Esophagus squamous epithelium (tissue), 5 donors: Measurements from ENCODE around the gene NARS2. TPM values are rescaled to one million over a fixed set of nuclear protein-coding genes. Genes with fewer than 3 reads are reported as not detected.
A peak's percentile ranks its signal among the peaks of the same experiment; 100 is the strongest.

ENCODE experiments used
- DNase-seq: peaks from one replicate; lab custom pipeline; 2025; lab: John Stamatoyannopoulos, UW
- H3K27ac ChIP-seq, 4 donors: fragments of 200-600 bp; sonication (generic); one replicate each; pipeline ENCODE4 v1.5.1; 2016 to 2019; ENCODE audit warnings: mild to moderate bottlenecking in 1 of 4
- H3K27me3 ChIP-seq, 4 donors: fragments of 200-600 bp; sonication (generic); 1 replicate in 3 of 4; 2 replicates in 1 of 4; pipeline versions ENCODE4 v1.5.1 to v1.6.0; 2017 to 2021; ENCODE audit warnings: antibody characterized with exemption in 1 of 4
- H3K36me3 ChIP-seq, 3 donors: fragments of 200-600 bp; sonication (generic); one replicate each; pipeline ENCODE4 v1.5.1; 2016 to 2019
- H3K4me1 ChIP-seq, 3 donors: fragments of 200-600 bp; sonication (generic); one replicate each; pipeline ENCODE4 v1.5.1; 2017 to 2019
- H3K4me3 ChIP-seq, 4 donors: fragments of 200-600 bp; sonication (generic); 1 replicate in 3 of 4; 2 replicates in 1 of 4; pipeline ENCODE4 v1.5.1; 2016 to 2019; ENCODE audit warnings: mild to moderate bottlenecking in 2 of 4, moderate library complexity in 1 of 4
- H3K9me3 ChIP-seq, 3 donors: fragments of 200-600 bp; sonication (generic); one replicate each; pipeline ENCODE4 v1.5.1; 2016 to 2019
- POLR2A ChIP-seq, 4 donors: fragments of 450-650 bp; IDR thresholded peaks; one replicate each; pipeline ENCODE4 v1.6.1; 2017; ENCODE audit warnings: antibody characterized with exemption in 4 of 4, mild to moderate bottlenecking in 4 of 4, moderate library complexity in 3 of 4
- WGBS, 2 donors: methylation state at CpG; one replicate each; pipeline ENCODE4 v1.1.5; 2018; 5-methylcytosine and 5-hydroxymethylcytosine counted together
- intact Hi-C: fragments of 100-400 bp; cut with DNase I; formaldehyde crosslinking; loops from one replicate; pipeline ENCODE4 v1.15.0; 2022
- total RNA-seq, 4 donors: library from RNA; depleted of rRNA; stranded (reverse); fragments of >200 nt; gene quantifications; one replicate each; pipeline ENCODE4 v1.1.0, GENCODE V29; 2016
- TF ChIP-seq, protein P1 (sequence below), 6 experiments: fragments of 450-650 bp in 4 of 6; fragments of 200-600 bp in 2 of 6; sonication (generic) in 2 of 6; IDR thresholded peaks; one replicate each; pipeline ENCODE4 v1.5.1; 2016 to 2019; ENCODE audit warnings: antibody characterized with exemption in 6 of 6, mild to moderate bottlenecking in 4 of 6, moderate library complexity in 4 of 6
- donor health status: DM: yes; HTN: yes; CAD: no.

Gene NARS2
- total RNA-seq, 4 donors from 2014 or later: 9.4 to 15.7 (median 13.6) TPM

DNA sequence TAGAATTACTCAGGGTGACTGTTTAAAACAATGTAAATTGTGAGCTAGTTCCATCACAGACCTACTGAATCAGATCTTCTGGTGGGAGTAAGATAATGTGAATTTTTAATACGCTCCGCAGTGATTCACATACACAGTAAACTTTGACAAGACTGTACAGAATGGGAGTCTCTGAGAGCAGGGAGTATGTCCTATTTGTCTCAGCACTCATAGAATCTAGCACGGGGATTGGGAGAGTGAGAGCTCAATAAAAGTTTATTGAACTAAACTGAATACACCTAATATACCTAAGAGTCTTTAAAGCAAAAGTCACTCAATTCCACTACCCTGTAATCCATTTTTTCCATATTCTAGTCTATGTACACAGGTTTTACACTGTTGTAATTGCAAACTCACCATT is 145.9 kb downstream of the NARS2 start:
- peaks cover 0 to 45% (median 6%) of the 10 kb centered on the region in 3 donors for H3K4me1 ChIP-seq
- no peak overlapping the region for H3K27ac ChIP-seq
- TF ChIP-seq, protein P1, sequence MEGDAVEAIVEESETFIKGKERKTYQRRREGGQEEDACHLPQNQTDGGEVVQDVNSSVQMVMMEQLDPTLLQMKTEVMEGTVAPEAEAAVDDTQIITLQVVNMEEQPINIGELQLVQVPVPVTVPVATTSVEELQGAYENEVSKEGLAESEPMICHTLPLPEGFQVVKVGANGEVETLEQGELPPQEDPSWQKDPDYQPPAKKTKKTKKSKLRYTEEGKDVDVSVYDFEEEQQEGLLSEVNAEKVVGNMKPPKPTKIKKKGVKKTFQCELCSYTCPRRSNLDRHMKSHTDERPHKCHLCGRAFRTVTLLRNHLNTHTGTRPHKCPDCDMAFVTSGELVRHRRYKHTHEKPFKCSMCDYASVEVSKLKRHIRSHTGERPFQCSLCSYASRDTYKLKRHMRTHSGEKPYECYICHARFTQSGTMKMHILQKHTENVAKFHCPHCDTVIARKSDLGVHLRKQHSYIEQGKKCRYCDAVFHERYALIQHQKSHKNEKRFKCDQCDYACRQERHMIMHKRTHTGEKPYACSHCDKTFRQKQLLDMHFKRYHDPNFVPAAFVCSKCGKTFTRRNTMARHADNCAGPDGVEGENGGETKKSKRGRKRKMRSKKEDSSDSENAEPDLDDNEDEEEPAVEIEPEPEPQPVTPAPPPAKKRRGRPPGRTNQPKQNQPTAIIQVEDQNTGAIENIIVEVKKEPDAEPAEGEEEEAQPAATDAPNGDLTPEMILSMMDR (IDR thresholded peaks at IDR 0.05): no peak
- no peak for TF ChIP-seq POLR2A (IDR thresholded peaks at IDR 0.05)
- intact Hi-C loops: no loop called here
- no peak overlapping the region for H3K4me3 ChIP-seq
- H3K9me3 ChIP-seq: no peaks in the 10 kb centered on the region
- WGBS, 2 donors: 90% methylated on average over 3 of the region's 3 CpGs
- H3K36me3 ChIP-seq: no peaks in the 10 kb centered on the region
- DNase-seq: no peak
- no peaks in the 10 kb centered on the region for H3K27me3 ChIP-seq

DNA sequence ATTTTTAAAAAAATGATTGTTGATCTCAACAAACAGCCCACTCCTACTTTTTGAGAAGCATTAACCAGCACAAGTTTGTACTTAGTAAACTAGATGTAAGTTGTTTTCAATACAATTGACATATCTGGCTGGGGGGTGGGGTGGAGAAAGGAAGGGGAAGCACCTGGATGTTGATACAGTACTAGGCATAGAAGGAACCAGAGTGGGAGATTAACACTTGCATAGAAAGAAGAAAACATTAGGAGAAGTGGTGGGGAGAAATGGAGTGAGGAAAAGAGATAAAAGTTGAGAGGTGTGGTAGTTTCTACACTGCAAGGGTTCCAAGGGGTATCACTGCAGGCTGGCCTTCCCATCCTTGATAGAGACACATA is 146.4 kb downstream of the NARS2 start:
- Histone ChIP-seq H3K27ac (peak overlapping the region; percentile 3 to 68 (median 20)), H3K36me3 (no peaks in the 10 kb centered on the region), H3K4me1 (peaks cover 0 to 40% (median 6%) of the 10 kb centered on the region in 3 donors), H3K4me3 (no peak overlapping the region), H3K27me3 (no peaks in the 10 kb centered on the region), H3K9me3 (no peaks in the 10 kb centered on the region)
- intact Hi-C loops: no loop called here
- TF ChIP-seq POLR2A (IDR thresholded peaks at IDR 0.05): no peak
- TF ChIP-seq, protein P1 (IDR thresholded peaks at IDR 0.05): no peak
- no peak for DNase-seq

DNA sequence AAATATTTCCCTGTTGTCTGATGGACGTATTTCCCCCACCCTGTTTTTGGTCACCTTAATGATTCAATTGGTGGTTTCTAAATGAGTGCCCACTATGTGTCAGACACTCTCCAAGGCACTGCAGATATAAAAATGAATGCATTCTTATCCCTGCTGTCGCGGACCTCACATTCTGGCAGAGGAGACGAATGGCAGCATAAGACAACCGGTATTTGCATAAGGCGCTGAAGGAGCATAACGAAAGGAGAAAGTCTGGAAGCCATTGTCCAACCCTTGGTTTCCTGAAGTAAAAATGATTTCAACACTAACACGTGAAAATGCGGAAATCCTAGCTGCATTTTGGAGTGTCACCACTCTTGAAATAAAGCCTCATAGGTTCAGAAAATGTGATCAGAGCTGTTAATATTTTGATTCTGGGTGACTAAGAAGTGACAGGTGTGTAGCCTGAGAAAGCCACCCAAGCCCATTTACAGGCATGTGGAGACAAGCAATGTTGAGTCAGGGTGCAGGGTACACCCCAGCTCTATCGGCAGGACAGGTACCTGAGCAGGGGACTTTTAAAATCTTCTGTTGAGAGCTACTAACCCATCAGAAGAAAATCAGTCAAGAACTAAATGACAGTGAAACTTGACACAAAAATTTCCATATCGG is 146.9 kb downstream of the NARS2 start:
- no peaks in the 10 kb centered on the region for H3K36me3 ChIP-seq
- H3K9me3 ChIP-seq: no peaks in the 10 kb centered on the region
- 60 to 66% methylated on average over 11 of the region's 11 CpGs for WGBS, 2 donors
- DNase-seq: no peak
- H3K4me1 ChIP-seq: peaks cover 0 to 35% (median 6%) of the 10 kb centered on the region in 3 donors
- H3K27ac ChIP-seq: peak overlapping the region; percentile 3 to 68 (median 27)
- H3K27me3 ChIP-seq: no peaks in the 10 kb centered on the region
- peak overlapping the region in 1 of 4 donors; percentile 34 for H3K4me3 ChIP-seq
- TF ChIP-seq, protein P1 (IDR thresholded peaks at IDR 0.05): no peak
- no peak for TF ChIP-seq POLR2A (IDR thresholded peaks at IDR 0.05)
- intact Hi-C loops: no loop called here

DNA sequence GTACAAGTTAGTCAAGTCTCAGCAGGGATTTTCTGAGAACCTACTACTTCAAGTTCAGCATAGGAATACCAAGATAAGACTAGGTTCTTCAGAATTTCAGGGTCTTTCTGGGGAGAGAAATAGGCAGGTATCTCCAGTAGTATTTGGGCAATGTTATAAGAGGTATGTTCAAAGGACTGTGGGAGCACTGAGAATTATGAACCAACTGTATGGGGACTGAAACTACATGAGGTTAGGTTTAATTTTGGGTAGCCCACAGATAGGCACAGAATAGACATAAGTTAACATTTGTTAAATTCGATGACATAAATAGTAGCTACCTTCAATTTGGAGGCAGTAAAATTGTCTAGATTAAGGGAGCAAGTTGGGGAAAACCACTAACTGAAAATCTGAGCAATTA is 147.8 kb downstream of the NARS2 start:
- Histone ChIP-seq H3K27me3 (no peaks in the 10 kb centered on the region), H3K4me1 (peaks cover 0 to 29% (median 6%) of the 10 kb centered on the region in 3 donors), H3K27ac (no peak overlapping the region), H3K4me3 (no peak overlapping the region), H3K9me3 (no peaks in the 10 kb centered on the region), H3K36me3 (no peaks in the 10 kb centered on the region)
- DNase-seq: no peak
- 69 to 92% methylated on average over 1 of the region's 1 CpG for WGBS, 2 donors
- intact Hi-C loops: no loop called here
- TF ChIP-seq, protein P1 (IDR thresholded peaks at IDR 0.05): no peak
- TF ChIP-seq POLR2A (IDR thresholded peaks at IDR 0.05): no peak

DNA sequence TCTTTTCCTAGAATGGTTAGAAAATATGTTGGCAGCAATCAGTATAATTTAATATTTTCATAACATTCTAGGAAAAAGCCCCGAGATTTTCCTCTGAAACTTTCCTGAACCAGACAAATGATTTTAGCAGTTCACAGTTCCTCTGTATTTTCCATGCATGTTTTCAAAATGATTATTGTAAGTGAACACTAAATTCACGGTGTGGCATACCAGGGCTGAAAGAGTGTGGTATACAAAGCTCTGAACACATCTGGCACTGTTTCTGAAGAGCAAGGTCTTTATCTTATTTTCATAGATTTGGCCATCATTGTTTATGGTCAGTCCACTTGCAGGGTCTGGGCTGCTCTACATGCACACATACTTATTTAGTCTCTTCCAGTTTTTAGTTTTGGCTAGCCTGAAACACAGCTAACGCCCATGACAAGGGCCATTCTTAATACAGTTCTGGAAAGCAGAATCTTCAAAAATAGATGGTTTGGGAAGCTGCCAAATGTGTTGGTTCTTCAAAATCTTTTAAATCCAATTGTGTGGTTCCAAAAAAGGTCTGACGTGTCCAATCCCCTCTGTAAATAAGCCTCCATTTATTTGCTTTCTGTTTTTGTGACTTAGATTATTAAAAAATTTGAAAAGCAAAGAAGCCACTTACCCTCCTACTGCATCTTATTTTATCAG is 149.1 kb downstream of the NARS2 start:
- Histone ChIP-seq H3K4me3 (no peak overlapping the region), H3K27ac (peak overlapping the region in 2 of 4 donors; percentile 42 to 68), H3K9me3 (no peaks in the 10 kb centered on the region), H3K4me1 (peaks cover 0 to 33% (median 6%) of the 10 kb centered on the region in 3 donors), H3K36me3 (no peaks in the 10 kb centered on the region), H3K27me3 (no peaks in the 10 kb centered on the region)
- WGBS, 2 donors: 52 to 57% methylated on average over 4 of the region's 4 CpGs
- DNase-seq: no peak
- TF ChIP-seq, protein P1 (IDR thresholded peaks at IDR 0.05): no peak
- intact Hi-C loops: no loop called here
